GM18498 (cell line): ENCODE measurements around the gene PDLIM7.
"Not testable (repeated sequence)": the region's sequence is repeated elsewhere in the genome, so short reads cannot be mapped to it uniquely, and the experiment has no call there.

ENCODE experiments used
- ATAC-seq: cut with Tn5 transposase; IDR thresholded peaks from one replicate; pipeline ENCODE4 v1.9.1; 2021; ENCODE audit warnings: mild to moderate bottlenecking, moderate library complexity; ENCODE audit not compliant: unreplicated experiment

Gene PDLIM7

GRCh38 chr5:177492841-177493240 lies 4.6 kb downstream of the PDLIM7 start:
- no peak for ATAC-seq

- no peak for ATAC-seq
These were observed 5.2 kb downstream of the PDLIM7 start for GRCh38 chr5:177491983-177492746.

- no peak for ATAC-seq
These were observed 5.9 kb downstream of the PDLIM7 start for GRCh38 chr5:177491429-177491945.

GRCh38 chr5:177490992-177491391 lies 6.4 kb downstream of the PDLIM7 start:
- ATAC-seq = no peak

- no peak for ATAC-seq
These were observed 7.0 kb downstream of the PDLIM7 start for GRCh38 chr5:177490311-177490991.

GRCh38 chr5:177489119-177489716 lies 8.2 kb downstream of the PDLIM7 start:
- no peak for ATAC-seq

GRCh38 chr5:177487975-177488374 lies 9.4 kb downstream of the PDLIM7 start:
- no peak for ATAC-seq

GRCh38 chr5:177487144-177487543 lies 10.3 kb downstream of the PDLIM7 start:
- ATAC-seq = no peak

GRCh38 chr5:177486256-177486655 lies 11.1 kb downstream of the PDLIM7 start:
- no peak for ATAC-seq

- ATAC-seq = not testable (repeated sequence)
These were observed 11.7 kb downstream of the PDLIM7 start for GRCh38 chr5:177485753-177486152.

GRCh38 chr5:177484902-177485549 lies 12.4 kb downstream of the PDLIM7 start:
- ATAC-seq = no peak

- ATAC-seq = no peak
These were observed 13.2 kb downstream of the PDLIM7 start for GRCh38 chr5:177483994-177484901.

GRCh38 chr5:177483042-177483441 lies 14.4 kb downstream of the PDLIM7 start:
- ATAC-seq = no peak

- no peak for ATAC-seq
These were observed 15.0 kb downstream of the PDLIM7 start for GRCh38 chr5:177482359-177482795.

- no peak for ATAC-seq
These were observed 17.6 kb downstream of the PDLIM7 start for GRCh38 chr5:177479774-177480173.

GRCh38 chr5:177478711-177479646 lies 18.4 kb downstream of the PDLIM7 start:
- ATAC-seq = no peak

- no peak for ATAC-seq
These were observed 19.5 kb downstream of the PDLIM7 start for GRCh38 chr5:177477701-177478477.

- ATAC-seq = no peak
These were observed 20.7 kb downstream of the PDLIM7 start for GRCh38 chr5:177476531-177477233.
